CD4-positive, alpha-beta T cell treated with Interleukin-17A for 1 hour (primary cell): Measurements from ENCODE around the gene EHBP1L1.

Experiments used
- DNase-seq: peaks from one replicate; pipeline ENCODE4 v3.0.0-alpha.2; 2020

Gene EHBP1L1

DNA sequence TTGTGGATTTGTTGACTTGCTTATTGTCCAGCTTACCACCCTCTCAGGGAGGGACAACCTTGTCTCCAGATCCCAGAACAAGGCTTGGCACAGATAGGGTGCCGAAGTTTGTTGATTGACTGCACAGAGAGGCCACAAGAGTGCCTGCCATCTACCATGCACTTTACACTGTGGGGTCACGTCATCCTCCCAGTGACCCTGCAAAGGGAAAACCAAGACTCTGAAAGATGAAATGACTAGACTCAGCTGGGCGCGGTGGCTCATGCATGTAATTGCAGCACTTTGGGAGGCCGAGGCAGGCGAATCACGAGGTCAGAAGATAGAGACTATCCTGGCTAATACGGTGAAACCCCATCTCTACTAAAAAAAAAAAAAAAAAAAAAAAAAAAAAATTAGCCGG, 13.1 kb upstream of the EHBP1L1 start:
- DNase-seq: no peak

DNA sequence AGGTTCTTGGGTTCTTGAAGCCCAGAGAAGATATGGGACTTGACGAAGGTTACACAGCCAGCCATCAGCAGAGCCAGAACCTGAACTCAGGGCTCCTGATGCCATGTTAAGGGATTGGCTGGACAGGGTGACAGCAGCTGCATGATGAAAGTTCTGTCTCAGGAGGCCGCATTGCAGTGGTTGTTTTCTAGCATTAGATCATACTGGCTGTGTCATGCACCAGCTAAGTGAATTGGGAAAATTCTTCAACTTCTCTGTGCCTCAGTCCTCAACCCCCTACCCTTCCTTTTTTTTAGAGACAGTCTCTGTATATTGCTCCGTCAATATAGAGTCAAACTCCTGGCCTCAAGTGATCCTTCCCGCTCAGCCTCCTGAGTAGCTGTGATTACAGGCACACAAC, 12.3 kb upstream of the EHBP1L1 start:
- DNase-seq: no peak

DNA sequence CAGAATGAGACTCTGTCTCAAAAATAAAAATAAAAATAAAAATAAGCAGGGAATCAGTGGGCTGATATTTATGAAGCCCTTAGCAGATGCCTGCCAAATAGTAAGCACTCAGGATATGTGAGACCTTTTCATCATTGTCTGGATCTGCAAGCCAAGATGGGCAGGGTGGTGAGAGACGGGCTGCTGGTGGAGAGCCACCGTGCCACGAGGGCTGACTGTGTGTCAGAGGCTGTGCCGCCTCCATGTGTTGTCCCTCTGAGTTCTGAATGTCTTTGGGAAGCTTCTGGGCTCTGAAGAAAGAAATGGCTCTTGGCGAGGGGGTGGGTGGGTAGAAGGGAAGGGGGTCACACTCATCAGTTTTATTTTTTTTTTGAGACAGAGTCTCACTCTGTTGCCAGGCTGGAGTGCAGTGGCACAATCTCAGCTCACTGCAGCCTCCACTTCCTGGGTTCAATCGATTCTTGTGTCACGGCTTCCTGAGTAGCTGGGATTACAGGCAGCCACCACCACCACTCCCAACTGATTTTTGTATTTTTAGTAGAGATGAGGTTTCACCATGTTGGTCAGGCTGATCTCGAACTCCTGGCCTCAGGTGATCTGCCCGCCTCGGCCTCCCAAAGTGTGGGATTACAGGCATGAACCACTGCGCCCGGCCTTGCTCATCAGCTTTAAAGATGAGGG, 10.8 kb upstream of the EHBP1L1 start:
- peak; percentile 61 for DNase-seq

DNA sequence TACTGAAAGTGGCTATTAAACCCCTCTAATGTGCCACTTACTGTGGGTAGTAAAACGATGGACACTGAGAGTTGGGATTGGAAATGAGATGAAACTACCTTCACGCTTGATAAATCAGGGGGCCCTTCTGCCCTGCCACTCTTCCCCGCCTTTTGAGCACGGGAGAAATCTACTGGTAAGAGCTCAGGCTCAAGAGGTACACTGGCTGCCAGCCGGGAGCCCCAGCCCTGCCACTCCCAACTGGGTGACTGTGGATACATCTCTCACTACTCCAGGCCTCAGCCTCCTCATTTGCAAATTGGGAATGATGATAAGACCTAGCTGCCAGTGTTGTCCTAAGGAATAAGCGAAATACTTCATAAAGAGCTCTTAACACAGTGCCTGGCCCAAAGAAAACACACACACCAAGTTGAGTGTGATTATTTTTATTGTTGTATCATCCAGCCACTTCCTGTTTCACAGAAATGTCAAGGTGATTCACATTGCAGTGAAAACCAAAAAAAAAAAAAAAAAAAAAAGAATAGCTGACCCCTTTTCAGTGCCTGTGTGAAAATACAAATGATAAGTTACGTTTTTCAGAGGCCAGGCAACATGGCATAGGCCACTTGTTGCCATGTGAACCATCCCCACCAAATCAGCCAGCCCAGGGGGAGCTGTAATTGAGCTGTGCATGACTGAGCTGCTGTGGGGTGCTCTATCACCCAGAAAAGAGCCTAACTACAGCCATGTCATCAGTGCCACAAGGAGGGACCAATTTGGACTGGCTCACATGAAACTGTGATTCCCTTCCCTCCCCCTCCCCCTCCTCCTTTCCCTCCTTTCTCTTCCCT, 10.0 kb upstream of the EHBP1L1 start:
- DNase-seq: peak; percentile 84

DNA sequence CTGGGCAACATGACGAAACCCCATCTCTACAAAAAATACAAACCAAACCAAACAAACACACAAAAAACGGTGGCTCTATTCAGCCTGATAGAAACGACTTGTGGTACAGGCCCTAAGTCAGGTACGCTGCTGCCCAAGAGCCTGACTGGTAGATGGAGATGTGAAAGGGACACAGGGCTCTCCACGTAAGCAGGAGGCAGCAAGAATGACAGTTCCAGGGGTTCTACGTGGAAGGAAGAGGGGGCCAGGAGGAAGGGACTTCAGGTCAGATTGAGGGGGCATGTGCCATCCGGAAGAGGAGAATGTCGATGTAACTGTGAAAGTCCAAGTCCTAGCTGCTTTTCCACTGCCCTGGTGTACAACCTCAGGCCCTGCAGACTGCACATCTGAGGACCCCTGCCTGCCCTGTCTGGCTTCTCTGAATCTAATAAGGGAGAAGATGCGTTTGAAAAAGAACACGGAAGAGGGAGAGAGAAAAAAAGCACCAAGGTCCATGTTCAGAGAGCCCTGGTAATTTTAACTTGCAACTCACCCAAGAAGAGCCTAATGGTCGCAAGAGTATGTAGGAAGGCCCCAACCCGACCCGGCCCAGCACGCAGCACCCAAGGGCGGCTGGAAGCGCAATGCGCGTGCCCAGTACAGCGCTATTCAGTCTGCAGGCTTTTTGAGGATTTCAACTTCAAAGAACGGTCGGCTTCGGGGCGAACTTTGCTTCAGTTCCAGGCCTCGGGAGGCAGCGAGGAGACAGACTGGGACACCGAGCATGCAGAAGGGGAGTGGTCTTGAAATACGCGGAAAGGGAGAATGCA, 6.5 kb upstream of the EHBP1L1 start:
- DNase-seq: peak; percentile 32

DNA sequence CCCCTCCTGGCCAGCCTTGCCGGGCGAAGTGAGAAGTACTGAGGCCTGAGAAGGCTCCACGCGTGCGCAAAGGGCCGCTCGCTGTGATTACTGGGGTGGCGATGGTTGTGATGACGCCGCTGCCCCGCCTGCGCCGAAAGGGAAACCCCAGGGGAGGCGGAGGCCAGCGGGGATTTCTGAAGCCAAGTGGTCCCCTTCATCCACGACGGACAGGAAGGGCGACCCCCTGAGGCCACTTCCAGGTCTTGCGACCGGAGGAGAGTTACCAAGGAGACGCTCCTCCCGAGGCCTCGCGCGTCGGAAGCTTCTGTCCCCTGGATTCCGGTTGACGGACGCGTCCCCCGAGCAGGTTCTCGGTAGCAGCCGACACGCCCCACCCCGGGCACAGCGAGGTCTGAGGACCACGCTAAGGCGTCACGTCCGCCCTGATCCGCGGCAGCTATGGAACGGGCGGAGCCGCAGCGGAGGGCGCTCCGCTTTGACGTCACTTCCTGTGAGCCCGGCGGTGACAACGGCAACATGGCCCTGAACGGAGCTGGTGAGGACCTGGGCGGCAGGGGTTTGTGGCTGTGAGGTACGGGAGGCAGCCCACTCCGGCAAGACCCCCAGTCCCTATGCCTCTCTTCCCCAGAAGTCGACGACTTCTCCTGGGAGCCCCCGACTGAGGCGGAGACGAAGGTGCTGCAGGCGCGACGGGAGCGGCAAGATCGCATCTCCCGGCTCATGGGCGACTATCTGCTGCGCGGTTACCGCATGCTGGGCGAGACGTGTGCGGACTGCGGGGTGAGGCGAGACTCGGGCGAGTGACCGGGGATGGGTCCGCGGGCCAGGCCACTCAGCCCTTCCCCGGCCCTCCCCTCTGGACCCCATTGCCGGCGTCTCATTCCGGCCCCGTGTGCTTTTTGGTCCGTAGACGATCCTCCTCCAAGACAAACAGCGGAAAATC, 5.6 kb upstream of the EHBP1L1 start, which contains the start of gene ZNRD2:
ZNRD2 (plus strand) TSS at position 505 of the 946 bp plus-strand sequence; CDS start at position 520, 15 bp downstream.
- peak; percentile 98 for DNase-seq

DNA sequence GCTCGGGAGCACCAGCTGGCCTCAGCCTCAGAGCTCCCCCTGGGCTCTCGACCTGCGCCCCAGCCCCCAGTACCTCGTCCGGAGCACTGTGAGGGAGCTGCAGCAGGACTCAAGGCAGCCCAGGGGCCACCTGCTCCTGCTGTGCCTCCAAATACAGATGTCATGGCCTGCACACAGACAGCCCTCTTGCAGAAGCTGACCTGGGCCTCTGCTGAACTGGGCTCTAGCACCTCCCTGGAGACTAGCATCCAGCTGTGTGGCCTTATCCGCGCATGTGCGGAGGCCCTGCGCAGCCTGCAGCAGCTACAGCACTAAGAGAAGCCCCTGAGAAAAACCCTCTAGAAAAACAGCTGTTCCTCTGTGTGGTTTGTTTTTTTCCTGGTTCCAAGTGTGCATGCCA, 4.4 kb upstream of the EHBP1L1 start:
- no peak for DNase-seq

DNA sequence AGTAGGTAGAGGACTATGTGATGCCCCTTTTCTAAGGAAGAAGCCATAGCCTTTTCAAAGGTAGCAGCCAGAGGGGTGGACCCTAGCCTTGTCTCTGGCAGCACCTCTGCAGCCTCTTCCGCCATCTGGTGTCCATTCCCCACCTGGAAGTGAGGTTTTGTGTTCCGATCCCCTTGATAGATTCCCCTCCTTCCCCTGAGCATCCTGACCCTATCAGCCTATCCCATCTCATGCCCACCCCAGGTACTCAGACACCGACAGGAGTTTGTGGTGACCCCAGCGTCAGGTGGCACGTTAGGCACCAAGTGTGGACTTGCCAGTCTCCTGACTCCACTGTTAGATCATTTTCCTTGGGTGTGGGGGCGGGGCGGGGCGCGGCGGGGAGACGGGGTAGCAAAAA, 3.9 kb upstream of the EHBP1L1 start:
- no peak for DNase-seq

DNA sequence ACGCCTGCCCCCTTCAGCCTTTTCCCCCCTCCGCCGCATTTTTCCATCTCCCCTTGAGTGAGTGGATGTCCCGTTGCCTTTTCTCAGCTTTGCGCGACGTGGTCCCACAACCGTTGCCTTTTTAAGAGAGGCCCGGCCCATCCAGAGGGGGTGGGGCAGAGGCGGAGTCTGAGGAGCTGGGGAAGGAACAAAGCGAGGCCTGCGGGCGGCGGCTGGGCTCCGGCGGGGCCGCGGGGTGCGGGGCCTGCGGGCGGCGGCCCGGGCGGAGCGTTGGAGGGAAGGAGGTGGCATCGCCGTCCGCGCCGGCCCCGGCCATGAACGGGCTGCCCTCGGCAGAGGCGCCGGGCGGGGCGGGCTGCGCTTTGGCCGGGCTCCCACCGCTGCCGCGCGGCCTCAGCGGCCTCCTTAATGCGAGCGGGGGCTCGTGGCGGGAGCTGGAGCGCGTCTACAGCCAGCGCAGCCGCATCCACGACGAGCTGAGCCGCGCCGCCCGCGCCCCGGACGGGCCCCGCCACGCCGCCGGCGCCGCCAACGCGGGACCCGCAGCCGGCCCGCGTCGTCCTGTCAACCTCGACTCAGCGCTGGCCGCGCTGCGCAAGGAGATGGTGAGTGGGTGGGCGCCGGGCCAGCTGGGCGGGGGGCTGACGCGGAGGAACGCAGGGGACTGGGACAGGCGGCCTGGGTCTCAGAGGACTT, 3.3 kb upstream of the EHBP1L1 start, which contains the start of gene FAM89B:
FAM89B (plus strand) TSS at position 183 of the 696 bp plus-strand sequence; CDS start at position 315, 132 bp downstream.
- peak; percentile 92 for DNase-seq

DNA sequence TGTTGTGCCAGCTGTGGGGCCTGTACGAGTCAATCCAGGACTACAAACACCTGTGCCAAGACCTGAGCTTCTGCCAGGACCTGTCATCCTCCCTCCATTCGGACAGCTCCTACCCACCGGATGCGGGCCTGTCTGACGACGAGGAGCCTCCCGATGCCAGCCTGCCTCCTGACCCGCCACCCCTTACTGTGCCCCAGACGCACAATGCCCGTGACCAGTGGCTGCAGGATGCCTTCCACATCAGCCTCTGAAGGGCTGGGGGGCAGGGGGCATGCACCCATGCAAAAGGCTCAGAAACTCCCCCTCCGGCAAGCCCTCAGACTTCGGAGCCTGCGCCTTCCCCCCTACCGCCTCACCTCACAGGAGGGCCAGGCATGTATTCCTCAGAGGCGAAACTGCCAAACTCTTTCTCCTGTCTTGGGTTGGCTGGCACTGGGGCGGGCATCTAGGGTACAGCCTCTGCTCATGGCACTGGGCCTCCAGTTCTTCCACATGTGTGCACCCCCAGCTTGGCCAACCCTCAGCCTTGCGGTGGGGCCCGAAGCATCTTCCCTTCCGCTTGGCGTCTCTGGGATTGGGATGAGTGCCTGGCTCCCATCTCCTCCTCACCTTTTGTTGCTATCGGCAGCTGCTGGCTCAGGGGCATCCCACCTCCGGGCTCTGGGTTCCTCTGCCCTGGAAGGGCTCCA, 2.3 kb upstream of the EHBP1L1 start:
- no peak for DNase-seq

DNA sequence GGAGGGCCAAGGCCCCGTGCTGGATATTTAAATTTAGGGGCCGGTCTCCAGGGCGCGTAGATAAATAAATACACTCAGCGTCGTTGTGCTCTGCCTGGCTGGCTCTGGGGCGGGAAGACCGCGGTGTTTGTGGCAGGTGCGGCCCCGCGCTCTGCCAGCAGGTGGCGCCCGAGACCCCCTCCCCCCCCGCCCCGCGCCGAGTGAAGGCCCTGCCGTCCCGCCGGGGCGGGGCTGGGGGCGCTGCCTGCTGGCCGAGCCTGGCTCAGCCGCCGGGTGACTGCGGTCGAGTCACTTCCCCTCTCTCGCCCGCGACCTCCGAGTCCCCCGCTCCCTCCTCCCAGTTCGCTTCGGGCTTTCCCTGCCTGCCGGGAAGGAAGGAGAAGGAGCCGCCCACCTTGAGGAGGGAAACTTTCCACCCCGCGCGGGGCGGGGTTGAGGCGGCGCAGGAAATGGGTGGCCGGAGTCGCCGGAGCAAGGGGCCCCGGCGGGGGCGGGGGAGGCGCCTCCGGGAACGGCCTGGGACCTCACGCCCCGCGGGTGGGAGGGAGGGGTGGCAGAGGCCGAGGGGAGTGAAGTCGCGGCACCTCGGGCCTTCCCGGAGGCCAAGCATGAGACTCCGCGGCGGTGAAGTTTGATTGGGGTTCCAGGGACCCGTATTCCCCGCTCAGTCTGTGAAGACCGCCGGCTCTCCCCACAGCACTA, 1.6 kb upstream of the EHBP1L1 start:
- DNase-seq: peak; percentile 95

DNA sequence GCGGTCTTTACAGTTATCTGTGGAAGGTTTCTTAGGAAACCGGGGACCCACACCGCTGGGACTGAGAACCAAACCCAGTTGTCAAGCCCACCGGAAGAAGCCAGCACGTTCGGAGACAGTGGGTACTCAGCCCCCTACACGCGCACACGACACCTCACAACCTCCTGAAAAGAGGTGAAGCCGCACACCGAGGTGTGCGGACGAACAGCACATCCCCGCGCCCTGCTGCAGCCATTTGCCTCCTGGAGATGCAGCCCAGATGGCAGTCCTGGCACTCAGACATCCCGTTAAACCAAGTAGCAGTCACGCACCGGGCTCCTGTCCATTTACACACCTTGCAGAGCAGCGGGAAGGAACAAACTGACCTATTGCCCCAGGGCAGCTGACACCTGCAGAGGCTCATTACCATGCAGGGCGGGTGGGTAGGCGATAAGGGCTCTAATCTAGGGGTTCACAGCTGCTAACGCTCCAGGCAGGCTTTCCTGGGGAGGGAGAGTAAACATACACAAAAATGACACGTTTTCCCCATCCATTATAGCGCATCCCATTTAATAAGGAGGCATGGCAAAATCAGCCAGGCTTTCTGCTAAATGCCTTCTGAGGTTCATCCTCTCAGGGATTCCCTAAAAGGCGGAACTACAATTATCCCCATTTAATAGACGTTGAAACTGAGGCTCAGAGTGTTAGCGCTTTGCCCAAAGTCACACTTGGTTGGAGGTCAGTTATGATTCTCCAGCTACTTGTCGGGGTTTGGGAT, 864 bp upstream of the EHBP1L1 start:
- DNase-seq: no peak

DNA sequence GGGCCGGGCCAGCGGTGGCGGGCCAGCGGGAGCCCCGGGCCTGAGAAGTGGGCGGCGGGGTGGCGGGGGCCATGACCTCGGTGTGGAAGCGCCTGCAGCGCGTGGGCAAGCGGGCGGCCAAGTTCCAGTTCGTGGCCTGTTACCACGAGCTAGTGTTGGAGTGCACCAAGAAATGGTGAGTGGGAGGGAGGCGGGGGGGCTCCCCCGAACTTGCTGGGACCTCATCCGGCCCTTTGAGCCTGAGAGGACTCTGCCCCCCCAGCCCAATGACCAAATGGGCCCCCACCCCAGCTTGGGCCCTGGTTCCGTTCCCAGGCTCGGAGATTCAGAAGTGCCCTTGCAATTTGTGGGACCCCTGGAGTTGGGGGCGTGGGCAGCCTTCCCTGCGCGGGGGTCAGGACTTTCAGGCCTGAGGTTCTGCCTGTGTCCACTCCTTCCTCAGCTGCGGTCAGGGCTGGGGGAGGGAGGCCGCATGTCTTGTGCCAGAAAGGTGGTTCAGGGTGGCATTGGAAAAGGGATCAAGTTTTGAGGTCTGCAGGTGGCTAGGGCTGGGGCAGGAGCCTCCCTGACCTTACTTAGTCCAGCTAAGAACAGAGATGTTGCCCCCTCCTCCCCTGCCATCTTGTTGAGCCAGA, 496 bp downstream of the EHBP1L1 start:
- DNase-seq: no peak

DNA sequence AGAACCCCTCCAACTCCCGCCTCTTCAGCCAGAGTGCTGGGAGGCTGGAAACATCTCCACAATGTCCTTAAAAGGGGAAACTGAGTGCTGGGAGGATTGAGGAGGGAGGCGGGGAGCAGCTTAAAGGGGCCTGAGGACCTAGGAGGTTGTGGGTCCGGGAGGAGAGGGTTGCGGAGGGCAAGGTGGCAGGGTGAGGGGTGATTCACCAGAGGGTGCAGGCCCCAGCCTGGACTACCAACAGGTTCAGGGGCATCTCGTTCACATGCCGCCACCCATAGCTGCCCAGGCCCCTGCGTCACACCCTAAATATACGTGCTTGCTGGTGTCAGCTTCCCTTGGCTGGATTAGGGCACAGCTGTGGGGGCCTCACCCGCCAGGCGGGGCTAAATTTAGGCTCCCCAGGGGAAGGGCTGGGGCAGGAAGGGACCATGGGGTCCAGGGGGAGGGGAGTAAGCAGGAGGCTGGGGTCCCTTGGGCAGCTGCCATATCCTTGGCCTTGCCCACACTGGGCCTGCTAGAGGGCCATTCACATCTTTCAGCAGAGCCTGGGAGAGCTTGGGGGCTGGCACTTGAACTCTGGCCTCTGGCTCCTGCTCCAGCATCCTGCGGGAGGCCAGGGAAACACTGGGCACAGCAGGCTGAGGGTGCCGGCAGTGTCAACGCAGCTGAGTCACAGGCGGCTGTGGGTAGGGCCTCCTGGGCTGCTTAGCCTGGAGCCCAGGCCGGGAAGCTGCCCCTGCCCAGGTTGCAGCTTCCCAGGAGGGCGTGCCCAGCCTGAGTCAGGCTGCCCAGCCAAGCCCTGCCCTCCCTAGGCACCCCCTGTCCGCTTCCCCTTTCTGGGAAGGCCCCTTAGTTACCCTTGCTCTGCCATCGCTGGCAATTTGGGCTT, 1.3 kb downstream of the EHBP1L1 start:
- peak; percentile 47 for DNase-seq

DNA sequence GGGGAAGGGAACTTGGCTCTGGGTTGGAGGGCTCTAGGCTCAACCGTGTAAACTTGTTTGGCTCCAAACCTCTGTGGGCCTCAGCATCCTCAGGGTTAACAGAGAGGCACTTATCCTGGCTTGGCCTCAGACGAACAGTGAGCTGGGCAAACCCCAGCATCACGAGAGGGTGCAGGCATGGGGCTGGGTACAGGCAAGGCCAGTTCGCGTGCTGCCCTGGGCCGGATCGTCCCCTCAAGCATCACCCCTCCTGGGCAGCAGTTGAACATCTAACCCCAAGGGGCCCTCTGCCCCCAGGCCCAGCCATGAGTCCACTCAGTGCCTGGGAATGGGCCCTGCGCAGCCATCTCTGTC, 1.9 kb downstream of the EHBP1L1 start:
- DNase-seq: no peak

DNA sequence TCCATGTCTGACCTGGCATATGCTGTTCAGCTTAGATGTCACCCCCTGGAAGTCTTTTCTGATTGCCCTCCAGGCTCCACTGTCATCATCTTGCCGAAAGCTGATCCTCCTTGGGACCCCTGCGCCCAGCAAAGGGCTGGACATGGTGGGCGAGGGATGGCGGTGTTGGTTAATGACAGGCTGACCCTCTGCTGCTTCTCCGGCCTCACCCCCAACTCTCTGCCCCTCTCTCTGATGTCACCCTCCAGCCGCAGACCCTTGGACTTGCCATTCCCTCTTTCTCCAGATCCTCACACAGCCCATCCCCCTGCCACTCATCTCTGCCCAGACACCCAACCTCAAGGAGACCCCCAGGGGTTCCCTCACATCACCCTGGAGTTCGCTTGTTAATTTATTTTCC, 2.3 kb downstream of the EHBP1L1 start:
- no peak for DNase-seq

DNA sequence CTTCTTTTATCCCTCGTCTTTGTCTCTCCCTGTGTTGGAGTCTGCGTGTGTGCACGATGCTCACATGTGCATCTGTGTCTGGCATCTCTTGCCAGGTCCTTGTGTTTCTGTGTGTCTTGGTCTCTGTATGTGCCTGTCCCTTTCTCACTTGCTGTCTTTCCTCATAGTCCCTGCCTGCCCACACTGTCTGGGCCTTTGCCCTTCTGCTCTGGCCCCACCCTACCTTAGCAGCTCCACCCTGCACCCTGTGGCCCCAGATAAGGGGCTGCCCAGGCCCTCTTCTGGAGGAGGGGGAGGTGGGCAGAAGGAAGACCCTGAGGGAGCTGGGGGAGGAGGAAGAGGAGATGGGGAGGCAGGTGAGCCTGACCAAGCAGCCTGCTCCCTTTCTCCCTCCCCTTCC, 2.8 kb downstream of the EHBP1L1 start:
- no peak for DNase-seq

DNA sequence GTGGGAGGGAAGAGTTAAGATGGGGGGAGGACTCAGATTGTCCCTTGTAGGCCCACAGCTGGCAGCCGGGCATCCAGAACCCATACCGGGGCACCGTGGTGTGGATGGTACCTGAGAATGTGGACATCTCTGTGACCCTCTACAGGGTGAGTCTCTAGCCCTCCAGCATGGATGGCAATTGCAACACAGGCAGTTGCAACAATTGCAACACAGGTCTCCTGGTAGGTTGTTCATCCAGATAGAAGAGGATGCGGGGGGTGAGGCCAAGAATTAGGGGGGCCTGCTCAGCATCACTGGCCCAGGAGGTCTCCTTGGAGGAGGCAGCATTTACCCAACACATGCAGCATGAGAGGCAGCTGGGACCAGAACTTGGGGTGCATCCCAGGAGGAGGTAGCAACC, 3.4 kb downstream of the EHBP1L1 start:
- no peak for DNase-seq
